HepG2 (cell line): ENCODE results near the gene EIF5A. TPM values are rescaled to one million over a fixed set of nuclear protein-coding genes. Genes with fewer than 3 reads are reported as not detected.
A peak's percentile ranks its signal among the peaks of the same experiment; 100 is the strongest.
"Not testable (repeated sequence)": the region's sequence is repeated elsewhere in the genome, so short reads cannot be mapped to it uniquely, and the experiment has no call there.

Experiments
- ATAC-seq: fragments of 200-7000 bp; cut with Tn5 transposase; 3 replicates; pipeline ENCODE4 v1.9.1; 2020; ENCODE audit warnings: mild to moderate bottlenecking, moderate library complexity
- BruUV-seq: library from RNA; stranded (reverse); fragments of 400-500 nt; replicated peaks from 2 replicates; lab custom pipeline; 2021; lab: Mats Ljungman, UMichigan
- CTCF ChIA-PET: fragments of 300-600 bp; formaldehyde crosslinking; extraction: SDS; loops from one replicate; lab custom pipeline; 2021; ENCODE audit warnings: low total read pairs, inconsistent platforms, low intra/inter-chr PET ratio; lab: Yijun Ruan, JAX
- POLR2A ChIA-PET: fragments of 350-600 bp; sonication (Branson Sonifier 250); formaldehyde crosslinking; loops from one replicate; lab custom pipeline; 2020; ENCODE audit warnings: antibody characterized with exemption, inconsistent platforms; lab: Yijun Ruan, JAX
- DNase-seq: peaks from one replicate; pipeline ENCODE4 v3.0.0-alpha.2; 2015; ENCODE audit warnings: low spot score
- FAIRE-seq: peaks from 3 replicates; lab custom pipeline; 2011; peaks lifted over from hg19 to GRCh38; lab: Jason Lieb, UNC
- H2AFZ ChIP-seq: one replicate; pipeline ENCODE4 v1.6.1; 2011; ENCODE audit warnings: low read length, inconsistent platforms
- H3K27ac ChIP-seq: fragments of 300-600 bp; 3 replicates; pipeline ENCODE4 v1.8.0; 2011; ENCODE audit warnings: mixed run types, mild to moderate bottlenecking, mixed read lengths, low read length, inconsistent platforms; ENCODE audit not compliant: insufficient read depth; ENCODE audit errors: extremely low read length
- H3K27me3 ChIP-seq, 2 experiments: fragments of 200-600 bp in 1 of 2; 2 replicates in 1 of 2; 3 replicates in 1 of 2; pipeline versions ENCODE4 v1.6.0 to v1.8.0; 2011; ENCODE audit warnings: low read length in 2 of 2, mild to moderate bottlenecking in 2 of 2, moderate library complexity in 2 of 2, inconsistent platforms in 1 of 2; ENCODE audit not compliant: insufficient read depth in 2 of 2, control insufficient read depth in 1 of 2
- H3K36me3 ChIP-seq, 2 experiments: fragments of 200-600 bp in 1 of 2; replicated peaks in 1 of 2; 2 replicates in 1 of 2; 3 replicates in 1 of 2; pipeline versions ENCODE4 v1.5.1 to v1.8.0; 2011; ENCODE audit warnings: low read length in 2 of 2, inconsistent platforms in 1 of 2; ENCODE audit not compliant: insufficient read depth in 2 of 2, control insufficient read depth in 1 of 2
- H3K4me1 ChIP-seq: 2 replicates; pipeline ENCODE4 v1.5.1; 2012; ENCODE audit warnings: low read length, inconsistent platforms; ENCODE audit not compliant: insufficient read depth
- H3K4me2 ChIP-seq: 2 replicates; pipeline ENCODE4 v1.6.0; 2011; ENCODE audit warnings: low read depth, low read length, inconsistent platforms
- H3K4me3 ChIP-seq, 3 experiments: fragments of 200-600 bp in 1 of 3; sonication (generic), shearing (Covaris generic) in 1 of 3; replicated peaks in 1 of 3; 2 replicates each; pipeline ENCODE4 v1.5.1; 2011 to 2016; ENCODE audit warnings: low read length in 3 of 3, inconsistent platforms in 2 of 3, low read depth in 2 of 3, mild to moderate bottlenecking in 2 of 3, control low read depth in 1 of 3, mixed read lengths in 1 of 3; ENCODE audit not compliant: insufficient read depth in 1 of 3
- H3K79me2 ChIP-seq: one replicate; pipeline ENCODE4 v1.6.1; 2011; ENCODE audit warnings: low read length, inconsistent platforms; ENCODE audit not compliant: insufficient read depth
- H3K9ac ChIP-seq: 2 replicates; pipeline ENCODE4 v1.6.0; 2011; ENCODE audit warnings: mild to moderate bottlenecking, low read depth, low read length, inconsistent platforms; ENCODE audit not compliant: insufficient read depth
- H3K9me3 ChIP-seq: 2 replicates; pipeline ENCODE4 v1.5.1; 2012; ENCODE audit warnings: mild to moderate bottlenecking, low read length
- H4K20me1 ChIP-seq: 2 replicates; pipeline ENCODE4 v1.6.0; 2011; ENCODE audit warnings: inconsistent platforms, mild to moderate bottlenecking, low read length, moderate library complexity; ENCODE audit not compliant: insufficient read depth
- HNF4A ChIP-seq: sonication (generic); formaldehyde crosslinking; IDR thresholded peaks from 2 replicates; pipeline ENCODE4 v1.4.0; 2020; ENCODE audit warnings: missing genetic modification reagents
- RAD51 ChIP-seq: fragments of 450-650 bp; IDR thresholded peaks from 2 replicates; pipeline ENCODE4 v1.6.1; 2016; ENCODE audit warnings: borderline replicate concordance
- SIN3A ChIP-seq: IDR thresholded peaks from 2 replicates; pipeline ENCODE4 v1.6.1; 2011; ENCODE audit warnings: low read depth, mild to moderate bottlenecking, control low read depth, low read length, borderline replicate concordance
- WGBS: methylation state at CpG from one replicate; pipeline ENCODE4 v1.1.6; 2017; ENCODE audit warnings: low lambda C conversion rate; 5-methylcytosine and 5-hydroxymethylcytosine counted together
- in situ Hi-C: cut with HindIII; loops from 2 replicates; pipeline ENCODE4 v1.10.0; 2017; ENCODE audit warnings: low pct_unique_long_range_greater_than_20kb; ENCODE audit not compliant: extremely low pct_ligation_motif_present
- intact Hi-C: fragments of 100-400 bp; cut with micrococcal nuclease; formaldehyde crosslinking; loops from one replicate; pipeline ENCODE4 v1.10.0; 2022; ENCODE audit not compliant: unreplicated experiment
- polyA plus RNA-seq, 8 experiments: library from polyadenylated mRNA; depleted of rRNA in 3 of 8; stranded (reverse) in 7 of 8; unstranded in 1 of 8; fragments of >200 nt; fragmentation: Illumina TruSeq in 4 of 8; extraction: Trizol in 4 of 8; gene quantifications; 2 replicates each; pipeline versions ENCODE4 v1.2.1 to v1.2.3, GENCODE V29; 2011 to 2016; ENCODE audit warnings: low read depth in 4 of 8, missing spikeins in 1 of 8, mixed read lengths in 1 of 8; ENCODE audit not compliant: insufficient read depth in 1 of 8
- total RNA-seq, 5 experiments: library from RNA; depleted of rRNA; stranded (reverse); fragments of >200 nt; fragmentation: Illumina TruSeq; extraction: Trizol; gene quantifications; 2 replicates each; pipeline ENCODE4 v1.2.3, GENCODE V29; 2016; ENCODE audit warnings: low read depth in 1 of 5

The EIF5A gene
- total and polyA plus RNA-seq, 2 of the 13 experiments (the other 11 are each of a cell fraction or from before 2014, with no cell fraction given): 319 to 337 TPM

GRCh38 chr17:7332600-7333069 is 25.2 kb downstream of the EIF5A start:
- H3K27me3 ChIP-seq, H3K9ac ChIP-seq, FAIRE-seq, CTCF ChIA-PET, H3K9me3 ChIP-seq, ATAC-seq, DNase-seq, H3K36me3 ChIP-seq, H3K27ac ChIP-seq, H4K20me1 ChIP-seq, H3K4me3 ChIP-seq, H2AFZ ChIP-seq, BruUV-seq, POLR2A ChIA-PET, intact Hi-C loops, in situ Hi-C loops: not testable (repeated sequence)
- WGBS: 35% methylated on average over 13 of the region's 14 CpGs
- TF ChIP-seq RAD51: peak; percentile 66; the same call in 1 of the 2 replicates
- Histone ChIP-seq H3K79me2 (peaks cover 12% of the 10 kb centered on the region), H3K4me1 (peaks cover 33% of the 10 kb centered on the region), H3K4me2 (0 out of 2 replicates have a peak overlapping the region, but pooled peaks have one; percentile 12)

- TF ChIP-seq HNF4A (CRISPR knock-in tag) (peak; percentile 47; the same call in 1 of the 2 replicates), SIN3A (no peak)
- TF ChIP-seq, all 625 proteins: peak for 1
- FAIRE-seq (no peak), DNase-seq (no peak), ATAC-seq (peak; percentile 11; the same call in 2 of the 3 replicates)
- Histone ChIP-seq H3K4me2 (peak overlapping the region; percentile 54), H3K4me3 (peak overlapping the region in 1 of 3 experiments; percentile 28; a peak in 2 of 6 replicates), H3K27me3 (peaks cover 0 to 4% of the 10 kb centered on the region in 2 experiments; a peak in 3 of 5 replicates), H3K36me3 (no peaks in the 10 kb centered on the region), H3K27ac (no peak overlapping the region), H2AFZ (no peak overlapping the region), H3K4me1 (peaks cover 24% of the 10 kb centered on the region), H3K9me3 (no peaks in the 10 kb centered on the region), H3K9ac (no peak overlapping the region), H3K79me2 (no peaks in the 10 kb centered on the region), H4K20me1 (no peaks in the 10 kb centered on the region)
- 2% methylated on average over 3 of the region's 3 CpGs for WGBS
- intact Hi-C loops (no loop called here), in situ Hi-C loops (no loop called here)
- BruUV-seq: no TSS peak
- POLR2A ChIA-PET: interaction anchor here (0.7 to 2.7 kb wide), 12 partner anchors 9 to 249 kb away, joined by 3 to 16 read pairs (median 3); partner anchors contain the start of genes ASGR1, MPDU1 and SLC2A4
- CTCF ChIA-PET: no interaction called here
Measured at GRCh38 chr17:7334938-7335538, 27.6 kb downstream of the EIF5A start.

- H3K4me1 ChIP-seq: peaks cover 19% of the 10 kb centered on the region
- H3K9me3 ChIP-seq, BruUV-seq, H3K79me2 ChIP-seq, H3K36me3 ChIP-seq, in situ Hi-C loops, H4K20me1 ChIP-seq, H3K27me3 ChIP-seq, intact Hi-C loops, ATAC-seq, H3K27ac ChIP-seq, H3K9ac ChIP-seq, H2AFZ ChIP-seq, H3K4me3 ChIP-seq, FAIRE-seq, CTCF ChIA-PET, DNase-seq: not testable (repeated sequence)
- WGBS: 59% methylated on average over 12 of the region's 13 CpGs
- H3K4me2 ChIP-seq: 0 out of 2 replicates have a peak overlapping the region, but pooled peaks have one; percentile 54
- POLR2A ChIA-PET: interaction anchor here (1.2 to 2.7 kb wide), 4 partner anchors 8 to 248 kb away, joined by 3 to 16 read pairs (median 5); partner anchors contain the start of gene MPDU1
Measured at GRCh38 chr17:7335765-7336164, 28.3 kb downstream of the EIF5A start.
